COLO668 (cell line): Measurements from ENCODE around the gene SPIN4.
"Not testable (repeated sequence)": the region's sequence is repeated elsewhere in the genome, so short reads cannot be mapped to it uniquely, and the experiment has no call there.

Source experiments
- DNase-seq: peaks from one replicate; lab custom pipeline; 2025; ENCODE audit not compliant: unreplicated experiment; lab: John Stamatoyannopoulos, UW

The SPIN4 gene

GRCh38 chrX:63350941-63351616 lies at the start of gene SPIN4:
Gene SPIN4, minus strand, starts transcription at chrX:63351332. Its CDS starts 513 bp downstream, at chrX:63350819.
- DNase-seq, result peak; percentile 94

DNA sequence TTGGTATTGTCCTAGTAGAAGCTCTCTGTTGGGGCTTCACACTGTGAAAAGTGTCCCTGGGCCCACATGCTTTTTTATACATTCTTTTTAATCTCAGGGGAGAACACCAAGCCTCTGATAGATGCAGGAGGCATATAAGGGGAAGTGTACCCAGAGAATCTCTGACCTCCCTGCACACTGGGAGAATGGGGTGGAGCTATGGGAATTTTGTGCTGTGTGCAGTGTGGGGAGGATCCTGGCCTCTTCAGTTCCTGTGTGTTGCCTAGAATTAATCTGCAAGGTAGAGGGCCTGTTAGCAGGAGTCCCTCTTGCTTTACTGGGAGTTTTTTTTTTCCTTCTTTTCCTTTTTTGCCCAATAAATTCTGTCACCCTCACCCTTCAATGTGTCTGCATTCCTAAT lies 49.2 kb upstream of the SPIN4 start:
- DNase-seq, result no peak

DNA sequence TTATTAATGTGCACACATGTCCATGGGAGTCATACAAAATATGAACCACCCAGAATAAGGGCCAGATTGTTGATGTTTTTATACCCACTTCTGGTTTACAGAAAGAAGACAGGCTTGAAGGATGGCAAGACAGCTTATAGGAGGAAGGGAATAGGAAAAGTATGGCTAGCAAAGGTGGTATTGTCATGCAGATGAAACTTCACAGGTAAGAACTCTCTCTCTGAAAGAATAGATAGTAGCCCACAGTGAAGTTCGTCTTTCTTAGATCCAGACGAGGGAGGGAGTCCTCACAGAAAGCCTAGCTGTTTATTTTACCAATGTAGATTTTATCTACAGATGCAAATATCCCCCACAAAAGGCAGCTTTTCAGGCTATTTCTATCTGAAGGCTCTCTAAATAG lies 43.7 kb upstream of the SPIN4 start:
- DNase-seq, result no peak

GRCh38 chrX:63393094-63393493 lies 42.0 kb upstream of the SPIN4 start:
- DNase-seq, result not testable (repeated sequence)

- DNase-seq, result no peak
Observed at GRCh38 chrX:63387411-63387810, 36.3 kb upstream of the SPIN4 start.

- not testable (repeated sequence) for DNase-seq
Observed at GRCh38 chrX:63384263-63384662, 33.1 kb upstream of the SPIN4 start.

DNA sequence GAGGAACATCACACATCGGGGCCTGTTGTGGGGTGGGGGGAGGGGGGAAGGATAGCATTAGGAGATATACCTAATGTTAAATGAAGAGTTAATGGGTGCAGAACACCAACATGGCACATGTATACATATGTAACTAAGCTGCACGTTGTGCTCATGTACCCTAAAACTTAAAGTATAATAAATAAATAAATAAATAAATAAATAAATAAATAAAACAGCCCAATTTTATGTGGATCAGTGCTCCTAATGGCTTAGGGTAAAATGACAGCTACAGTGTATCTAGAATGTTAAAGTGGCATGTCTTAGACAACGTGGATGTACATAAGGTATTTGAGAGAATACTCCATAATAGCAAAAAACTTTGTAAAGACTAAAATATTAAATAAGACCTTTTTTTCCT lies 21.9 kb upstream of the SPIN4 start:
- DNase-seq, result not testable (repeated sequence)

DNA sequence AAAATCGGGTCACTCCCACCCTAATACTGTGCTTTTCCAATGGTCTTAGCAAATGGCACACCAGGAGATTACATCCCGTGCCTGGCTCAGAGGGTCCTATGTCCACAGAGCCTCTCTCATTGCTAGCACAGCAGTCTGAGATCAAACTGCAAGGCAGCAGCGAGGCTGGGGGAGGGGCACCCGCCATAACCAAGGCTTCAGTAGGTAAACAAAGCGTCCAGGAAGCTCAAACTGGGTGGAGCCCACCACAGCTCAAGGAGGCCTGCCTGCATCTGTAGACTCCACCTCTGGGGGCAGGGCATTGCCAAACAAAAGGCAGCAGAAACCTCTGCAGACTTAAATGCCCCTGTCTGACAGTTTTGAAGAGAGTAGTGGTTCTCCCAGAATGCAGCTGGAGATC lies 16.6 kb upstream of the SPIN4 start:
- DNase-seq, result not testable (repeated sequence)

- DNase-seq, result peak; percentile 3
Observed at GRCh38 chrX:63363788-63364187, 12.7 kb upstream of the SPIN4 start.

GRCh38 chrX:63361494-63361893 lies 10.4 kb upstream of the SPIN4 start:
- DNase-seq, result no peak

GRCh38 chrX:63354484-63354883 lies 3.4 kb upstream of the SPIN4 start:
- no peak for DNase-seq

- peak; percentile 39 for DNase-seq
Observed at GRCh38 chrX:63350465-63350877, 661 bp downstream of the SPIN4 start.

GRCh38 chrX:63349307-63349706 lies 1.8 kb downstream of the SPIN4 start:
- DNase-seq, result peak; percentile 8

DNA sequence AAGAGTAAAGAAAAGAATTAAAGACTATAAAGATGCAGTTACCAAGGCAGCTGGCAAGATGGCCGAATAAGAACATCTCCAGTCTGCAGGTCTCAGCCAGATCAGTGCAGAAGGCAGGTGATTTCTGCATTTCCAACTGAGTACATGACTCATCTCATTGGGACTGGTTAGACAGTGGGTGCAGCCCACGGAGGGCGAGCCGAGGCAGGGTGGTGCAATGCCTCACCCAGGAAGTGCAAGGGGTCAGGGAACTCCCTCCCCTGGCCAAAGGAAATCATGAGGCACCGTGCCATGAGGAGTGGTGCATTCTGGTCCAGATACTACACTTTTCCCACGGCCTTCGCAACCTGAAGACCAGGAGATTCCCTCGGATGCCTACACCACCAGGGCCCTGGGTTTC lies 20.5 kb downstream of the SPIN4 start:
- DNase-seq, result no peak

DNA sequence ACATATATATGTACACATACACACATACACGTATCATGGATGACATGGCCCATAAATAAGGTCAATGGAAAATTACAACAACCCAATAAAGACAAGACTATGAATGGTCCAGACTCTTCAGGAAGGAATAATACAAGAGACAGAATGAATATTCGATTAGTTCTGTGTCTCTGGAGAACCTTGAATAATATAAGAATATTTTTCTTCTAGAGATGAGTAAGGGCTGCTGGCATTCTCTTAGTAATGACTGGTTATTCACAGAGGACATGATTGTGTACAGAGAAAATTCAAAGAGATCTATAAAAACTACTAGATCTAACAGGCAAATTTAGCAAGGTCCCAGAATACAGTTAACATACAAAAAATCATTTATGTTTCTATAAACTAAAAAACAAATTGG lies 23.3 kb downstream of the SPIN4 start:
- no peak for DNase-seq

GRCh38 chrX:63299596-63299995 lies 51.5 kb downstream of the SPIN4 start:
- no peak for DNase-seq
